Measurements from ENCODE around the gene CPSF4L.

DNA sequence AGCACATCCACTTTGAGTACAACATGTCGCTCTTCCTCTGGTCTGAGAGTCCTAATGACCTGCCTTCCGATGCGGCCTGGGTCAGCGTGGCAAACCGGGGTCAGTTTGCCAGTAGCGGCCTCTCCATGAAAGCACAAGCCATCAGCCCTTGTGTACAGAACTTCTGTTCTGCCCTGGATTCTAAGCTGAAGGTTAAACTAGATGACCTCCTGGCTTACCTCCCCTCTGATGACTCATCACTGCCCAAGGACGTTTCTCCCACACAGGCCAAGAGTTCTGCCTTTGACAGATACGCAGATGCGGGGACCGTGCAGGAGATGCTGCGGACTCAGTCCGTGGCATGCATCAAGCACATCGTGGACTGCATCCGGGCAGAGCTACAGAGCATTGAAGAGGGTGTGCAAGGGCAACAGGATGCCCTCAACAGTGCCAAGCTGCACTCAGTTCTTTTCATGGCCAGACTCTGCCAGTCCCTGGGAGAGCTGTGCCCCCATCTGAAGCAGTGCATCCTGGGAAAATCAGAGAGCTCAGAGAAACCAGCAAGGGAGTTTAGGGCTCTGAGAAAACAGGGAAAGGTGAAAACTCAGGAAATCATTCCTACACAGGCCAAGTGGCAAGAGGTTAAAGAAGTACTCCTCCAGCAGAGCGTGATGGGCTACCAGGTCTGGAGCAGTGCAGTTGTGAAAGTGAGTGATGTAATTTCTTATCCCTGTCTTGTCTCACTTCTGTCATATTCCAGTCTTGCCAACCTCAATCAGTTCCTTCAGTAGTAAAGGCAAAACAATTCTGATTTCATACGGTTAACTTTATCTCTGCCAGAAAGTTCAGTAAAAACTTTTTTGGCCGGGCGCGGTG lies 60.2 kb downstream of the CPSF4L start:
- TF ChIP-seq CTCF (IDR thresholded peaks at IDR 0.05) = no peak
- TF ChIP-seq POLR2AphosphoS5 (IDR thresholded peaks at IDR 0.05) = no peak
- TF ChIP-seq POLR2A (IDR thresholded peaks at IDR 0.05) = no peak
- no peak for TF ChIP-seq EP300 (IDR thresholded peaks at IDR 0.05)
